ENCODE data around the gene SP100. TPM values are rescaled to one million over a fixed set of nuclear protein-coding genes. Genes with fewer than 3 reads are reported as not detected.
"Not testable (repeated sequence)": the region's sequence is repeated elsewhere in the genome, so short reads cannot be mapped to it uniquely, and the experiment has no call there.

SP100 gene
- total RNA-seq, 1 donor: 252 TPM

DNA sequence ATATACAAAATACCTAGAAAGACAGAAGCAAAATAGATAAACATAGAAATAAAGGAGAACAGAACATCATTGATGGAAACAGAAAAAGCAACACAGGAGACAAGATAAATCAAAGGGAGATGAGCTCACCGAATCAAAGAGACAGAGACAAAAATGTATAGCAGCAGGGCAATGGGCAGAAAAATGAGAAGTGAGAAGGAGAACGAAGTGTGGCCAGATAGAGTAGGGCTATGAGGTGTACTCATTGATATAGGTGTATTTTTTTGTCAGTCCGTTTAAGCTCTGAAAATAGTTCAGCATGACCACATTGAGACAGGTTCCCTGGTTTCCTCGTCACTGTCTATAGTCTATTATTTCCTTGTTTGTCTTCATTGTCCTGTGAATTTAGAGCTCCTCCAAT, 55.1 kb downstream of the SP100 start:
- Histone ChIP-seq H3K27me3 (ENCODE audit: insufficient read depth, low read length) (no peaks in the 10 kb centered on the region), H3K4me1 (ENCODE audit: insufficient read depth, low read length) (peaks cover 33% of the 10 kb centered on the region), H3K4me3 (ENCODE audit: low read length) (no peak overlapping the region), H3K9me3 (ENCODE audit: low read depth, low read length) (no peaks in the 10 kb centered on the region)

DNA sequence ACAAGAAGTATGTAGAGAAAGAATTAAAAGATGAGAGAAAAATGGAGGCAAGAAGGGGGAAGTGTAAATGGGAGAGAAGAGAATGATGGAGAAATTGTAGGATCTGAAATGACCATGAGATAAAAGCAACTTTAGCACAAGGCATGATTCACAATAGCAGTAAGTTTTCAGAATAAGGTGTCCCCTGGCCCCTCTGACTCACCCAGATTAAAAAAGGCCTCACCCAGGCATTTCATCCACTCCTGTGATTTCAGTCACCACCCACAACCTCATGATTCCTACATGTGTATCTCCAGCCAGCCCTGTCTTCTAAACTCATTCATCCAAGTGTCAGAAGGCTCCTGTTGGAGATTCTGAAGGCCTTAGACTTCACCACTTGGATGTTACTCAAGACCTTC, 56.6 kb downstream of the SP100 start:
- H3K4me1 ChIP-seq (ENCODE audit: insufficient read depth, low read length): peaks cover 33% of the 10 kb centered on the region
- H3K4me3 ChIP-seq (ENCODE audit: low read length): no peak overlapping the region
- H3K9me3 ChIP-seq (ENCODE audit: low read depth, low read length): no peaks in the 10 kb centered on the region
- H3K27me3 ChIP-seq (ENCODE audit: insufficient read depth, low read length): no peaks in the 10 kb centered on the region

DNA sequence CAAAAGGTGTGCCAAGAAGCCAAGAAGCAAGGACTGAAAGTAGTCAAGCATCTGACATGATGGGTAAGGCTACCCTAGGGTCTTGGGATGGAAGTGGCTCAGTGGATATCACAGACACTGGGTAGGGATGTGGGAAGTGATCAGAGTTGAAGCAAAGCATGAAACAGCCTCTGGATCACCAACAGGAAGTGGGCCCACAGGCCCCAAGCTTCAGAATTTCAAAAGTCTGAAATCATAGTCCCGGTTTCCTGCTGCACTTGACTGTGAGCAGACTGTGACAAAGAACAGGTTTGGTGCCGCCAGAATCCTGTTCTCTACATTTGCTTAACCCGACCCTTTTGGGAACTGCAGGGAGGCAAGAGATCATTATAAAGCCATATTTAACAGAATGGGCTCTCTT, 57.4 kb downstream of the SP100 start:
- Histone ChIP-seq H3K4me1 (ENCODE audit: insufficient read depth, low read length) (peaks cover 33% of the 10 kb centered on the region), H3K4me3 (ENCODE audit: low read length) (no peak overlapping the region), H3K9me3 (ENCODE audit: low read depth, low read length) (no peaks in the 10 kb centered on the region), H3K27me3 (ENCODE audit: insufficient read depth, low read length) (no peaks in the 10 kb centered on the region)

DNA sequence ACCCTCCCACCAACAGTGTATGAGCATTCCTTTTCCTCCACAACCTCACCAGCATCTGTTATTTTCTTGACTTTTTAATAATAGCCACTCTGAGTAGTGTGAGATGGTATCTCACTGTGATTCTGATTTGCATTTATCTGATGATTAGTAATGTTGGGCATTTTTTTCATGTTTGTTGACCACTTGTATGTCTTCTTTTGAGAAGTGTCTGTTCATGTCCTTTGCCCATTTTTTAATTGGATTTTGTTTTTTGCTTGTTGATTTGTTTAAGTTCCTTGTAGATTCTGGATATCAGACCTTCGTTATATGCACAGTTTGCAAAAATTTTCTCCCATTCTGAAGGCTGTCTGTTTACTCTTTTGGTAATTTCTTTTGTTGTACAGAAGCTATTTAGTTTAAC, 59.1 kb downstream of the SP100 start:
- Histone ChIP-seq H3K4me1 (ENCODE audit: insufficient read depth, low read length) (peaks cover 29% of the 10 kb centered on the region), H3K9me3 (ENCODE audit: low read depth, low read length) (no peaks in the 10 kb centered on the region), H3K4me3 (ENCODE audit: low read length) (no peak overlapping the region), H3K27me3 (ENCODE audit: insufficient read depth, low read length) (no peaks in the 10 kb centered on the region)

DNA sequence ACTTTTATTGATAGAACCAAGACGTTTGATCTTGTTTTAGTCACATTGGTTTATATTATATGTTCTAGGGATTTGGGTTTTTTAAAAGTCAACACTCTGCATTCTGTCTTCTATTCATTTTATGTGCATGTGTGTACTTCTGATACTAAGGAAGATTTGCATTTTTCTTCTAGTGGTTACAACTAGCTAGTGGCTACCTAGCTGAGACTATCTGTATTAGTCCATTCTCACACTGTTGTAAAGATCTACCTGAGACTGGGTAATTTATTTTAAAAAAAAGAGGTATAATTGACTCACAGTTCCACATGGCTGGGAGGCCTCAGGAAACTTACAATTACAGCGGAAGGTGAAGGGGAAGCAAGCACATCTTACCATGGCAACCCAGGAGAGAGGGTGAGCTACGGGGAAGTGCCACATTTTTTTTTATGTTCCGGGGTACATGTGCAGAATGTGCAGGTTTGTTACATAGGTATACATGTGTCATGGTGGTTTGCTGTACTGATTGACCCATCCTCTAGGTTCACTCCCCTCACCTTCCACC, 69.9 kb downstream of the SP100 start:
- no peaks in the 10 kb centered on the region for H3K4me1 ChIP-seq (ENCODE audit: insufficient read depth, low read length)
- H3K9me3 ChIP-seq (ENCODE audit: low read depth, low read length): no peaks in the 10 kb centered on the region
- H3K4me3 ChIP-seq (ENCODE audit: low read length): no peak overlapping the region
- H3K27me3 ChIP-seq (ENCODE audit: insufficient read depth, low read length): no peaks in the 10 kb centered on the region

DNA sequence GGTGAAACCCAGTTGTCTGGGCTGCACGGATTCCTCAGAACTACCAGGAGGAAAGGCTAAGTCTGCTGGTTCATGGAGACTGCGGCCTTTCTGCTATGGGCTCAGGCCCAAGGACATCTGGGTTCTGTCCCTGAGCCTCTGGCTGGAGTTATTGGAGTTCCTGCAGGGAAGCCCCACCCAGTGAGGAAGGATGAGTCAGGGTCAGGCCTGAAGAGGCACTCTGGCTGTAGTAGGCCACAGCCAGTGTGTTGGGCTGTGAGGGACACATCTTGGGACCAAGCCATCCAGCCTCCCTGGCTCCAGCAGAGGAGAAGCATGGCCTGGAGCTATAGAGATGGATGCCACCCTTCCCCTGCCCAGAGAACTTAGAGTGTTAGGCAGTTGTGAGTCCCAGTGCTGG, 75.2 kb downstream of the SP100 start:
- H3K4me3 ChIP-seq (ENCODE audit: low read length); H3K27me3 ChIP-seq (ENCODE audit: insufficient read depth, low read length); H3K4me1 ChIP-seq (ENCODE audit: insufficient read depth, low read length); H3K9me3 ChIP-seq (ENCODE audit: low read depth, low read length): not testable (repeated sequence)

DNA sequence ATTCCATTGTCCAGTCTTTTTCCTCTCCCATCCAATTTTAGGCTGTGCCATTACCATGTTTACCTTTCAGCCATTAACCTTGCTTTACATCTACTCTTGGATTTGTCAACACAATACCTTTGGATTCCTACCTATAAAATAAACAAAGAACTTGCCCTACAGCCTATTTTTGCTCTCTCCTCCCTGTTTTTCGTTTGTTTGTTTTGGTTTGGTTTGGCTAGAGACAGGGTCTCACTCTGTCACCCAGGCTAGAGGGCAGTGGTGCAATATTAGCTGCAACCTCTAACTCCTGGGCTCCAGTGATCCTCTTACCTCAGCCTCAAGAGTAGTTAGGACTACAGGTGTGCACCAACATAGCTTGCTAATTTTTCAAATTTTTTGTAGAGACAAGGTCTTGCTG, 76.1 kb downstream of the SP100 start:
- Histone ChIP-seq H3K27me3 (ENCODE audit: insufficient read depth, low read length) (no peaks in the 10 kb centered on the region), H3K4me3 (ENCODE audit: low read length) (no peak overlapping the region), H3K9me3 (ENCODE audit: low read depth, low read length) (no peaks in the 10 kb centered on the region), H3K4me1 (ENCODE audit: insufficient read depth, low read length) (peaks cover 18% of the 10 kb centered on the region)

DNA sequence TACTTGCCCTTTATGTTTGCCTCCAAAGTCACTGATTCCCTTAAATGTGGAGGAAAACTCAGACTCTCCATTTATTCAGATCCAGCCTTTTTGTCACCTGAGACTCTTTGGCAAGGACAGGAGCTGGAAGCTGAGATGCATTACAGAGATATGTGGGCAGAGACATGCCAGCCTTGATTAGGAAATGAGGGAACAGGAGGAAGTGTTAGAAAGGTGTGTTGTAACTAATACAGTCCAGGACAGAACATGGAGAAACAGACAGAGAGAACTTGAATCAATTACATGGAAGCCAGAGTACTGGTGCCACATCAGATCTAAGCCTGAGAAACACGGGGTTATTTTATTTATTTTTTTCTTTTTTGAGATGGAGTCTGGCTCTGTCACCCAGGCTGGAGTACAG, 79.0 kb downstream of the SP100 start:
- Histone ChIP-seq H3K4me1 (ENCODE audit: insufficient read depth, low read length) (peaks cover 32% of the 10 kb centered on the region), H3K27me3 (ENCODE audit: insufficient read depth, low read length) (no peaks in the 10 kb centered on the region), H3K4me3 (ENCODE audit: low read length) (no peak overlapping the region), H3K9me3 (ENCODE audit: low read depth, low read length) (no peaks in the 10 kb centered on the region)

DNA sequence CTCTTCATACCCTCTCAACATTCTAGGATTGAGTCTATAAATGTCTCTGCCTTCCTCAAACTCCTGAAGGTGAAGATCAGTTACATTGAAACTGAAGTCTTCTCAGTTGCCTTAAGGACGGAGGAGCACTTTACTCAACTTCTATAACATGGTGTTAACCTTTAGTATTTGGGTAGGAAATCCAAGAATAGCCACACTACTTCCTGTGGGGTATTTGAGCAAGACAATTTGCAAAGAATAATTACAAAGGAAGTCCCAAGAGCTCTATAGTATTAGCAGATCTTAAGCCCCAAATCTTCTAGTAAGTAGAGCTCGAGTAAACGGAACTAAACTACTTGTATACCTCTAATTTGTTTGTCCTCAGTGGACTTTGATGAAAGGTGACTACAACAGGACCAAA, 80.9 kb downstream of the SP100 start:
- Histone ChIP-seq H3K9me3 (ENCODE audit: low read depth, low read length) (no peaks in the 10 kb centered on the region), H3K4me1 (ENCODE audit: insufficient read depth, low read length) (peaks cover 32% of the 10 kb centered on the region), H3K4me3 (ENCODE audit: low read length) (no peak overlapping the region), H3K27me3 (ENCODE audit: insufficient read depth, low read length) (no peaks in the 10 kb centered on the region)

DNA sequence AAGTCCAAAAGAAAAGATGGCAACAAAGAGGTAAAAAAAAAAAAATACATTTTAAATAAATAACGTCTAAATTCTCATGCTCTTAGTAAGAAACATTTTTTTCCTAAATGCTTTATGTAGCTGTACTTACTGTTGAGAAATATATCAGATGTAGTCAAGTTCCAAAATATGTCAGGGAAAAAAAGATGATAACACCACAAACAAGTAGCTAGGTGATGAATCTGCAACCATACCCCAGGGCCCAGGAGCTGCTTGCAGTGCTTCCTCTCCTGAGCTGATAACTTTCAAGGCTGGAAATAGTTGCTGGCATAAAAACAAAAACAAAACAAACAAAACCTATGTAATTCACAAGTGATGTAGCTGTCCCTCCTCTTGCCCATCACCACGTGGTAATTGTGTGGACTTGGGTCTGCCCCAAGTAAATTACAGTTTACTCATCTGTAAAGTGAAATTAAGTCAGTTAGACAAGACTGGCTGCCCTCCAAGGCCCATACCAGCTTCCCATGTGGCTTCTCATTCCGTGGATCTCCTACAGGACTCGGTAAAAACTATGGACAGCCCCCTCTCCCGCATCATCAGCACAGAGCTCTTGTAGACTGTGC, 82.6 kb downstream of the SP100 start:
- Histone ChIP-seq H3K4me1 (ENCODE audit: insufficient read depth, low read length) (peaks cover 32% of the 10 kb centered on the region), H3K4me3 (ENCODE audit: low read length) (no peak overlapping the region), H3K27me3 (ENCODE audit: insufficient read depth, low read length) (no peaks in the 10 kb centered on the region), H3K9me3 (ENCODE audit: low read depth, low read length) (no peaks in the 10 kb centered on the region)

DNA sequence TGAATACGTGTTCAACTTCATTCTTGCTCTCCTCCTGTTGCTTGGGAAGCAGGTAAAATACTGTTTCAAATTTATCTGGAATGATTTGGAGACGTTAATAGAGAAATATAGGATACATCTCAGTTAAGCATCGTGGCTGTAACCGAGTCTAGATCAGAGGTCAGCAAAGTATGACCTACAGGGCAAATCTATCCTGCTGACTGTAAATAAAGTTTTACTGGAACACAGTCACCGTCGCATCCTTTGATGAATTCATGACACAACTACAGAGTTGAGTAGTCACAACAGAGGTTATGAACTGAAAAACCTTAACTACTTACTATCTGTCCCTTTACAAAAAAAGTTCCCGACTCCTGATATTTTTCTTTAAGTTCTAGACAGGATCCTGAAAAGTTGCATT, 86.6 kb downstream of the SP100 start:
- no peak overlapping the region for H3K4me3 ChIP-seq (ENCODE audit: low read length)
- H3K4me1 ChIP-seq (ENCODE audit: insufficient read depth, low read length): peaks cover 9% of the 10 kb centered on the region
- H3K9me3 ChIP-seq (ENCODE audit: low read depth, low read length): no peaks in the 10 kb centered on the region
- H3K27me3 ChIP-seq (ENCODE audit: insufficient read depth, low read length): no peaks in the 10 kb centered on the region

DNA sequence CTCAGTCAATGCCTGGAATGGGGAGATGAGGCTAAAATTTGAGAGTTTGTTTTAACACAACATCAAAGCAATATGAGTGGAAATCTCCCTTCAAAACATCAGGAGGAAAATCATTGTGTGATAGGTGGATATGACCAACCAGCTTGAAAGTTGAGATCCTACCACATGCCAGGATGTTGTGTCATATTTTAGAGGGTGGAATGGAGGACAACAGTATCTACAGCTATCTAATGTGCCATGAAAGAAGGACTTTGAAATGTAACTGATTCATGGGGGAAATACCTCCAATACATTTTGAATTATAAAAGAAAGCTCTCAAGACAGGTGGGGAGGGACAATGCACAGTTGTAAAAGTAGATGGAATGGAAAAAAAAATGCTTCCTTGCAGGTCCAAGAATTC, 87.8 kb downstream of the SP100 start:
- peaks cover 2% of the 10 kb centered on the region for H3K4me1 ChIP-seq (ENCODE audit: insufficient read depth, low read length)
- H3K4me3 ChIP-seq (ENCODE audit: low read length): no peak overlapping the region
- no peaks in the 10 kb centered on the region for H3K9me3 ChIP-seq (ENCODE audit: low read depth, low read length)
- H3K27me3 ChIP-seq (ENCODE audit: insufficient read depth, low read length): no peaks in the 10 kb centered on the region

DNA sequence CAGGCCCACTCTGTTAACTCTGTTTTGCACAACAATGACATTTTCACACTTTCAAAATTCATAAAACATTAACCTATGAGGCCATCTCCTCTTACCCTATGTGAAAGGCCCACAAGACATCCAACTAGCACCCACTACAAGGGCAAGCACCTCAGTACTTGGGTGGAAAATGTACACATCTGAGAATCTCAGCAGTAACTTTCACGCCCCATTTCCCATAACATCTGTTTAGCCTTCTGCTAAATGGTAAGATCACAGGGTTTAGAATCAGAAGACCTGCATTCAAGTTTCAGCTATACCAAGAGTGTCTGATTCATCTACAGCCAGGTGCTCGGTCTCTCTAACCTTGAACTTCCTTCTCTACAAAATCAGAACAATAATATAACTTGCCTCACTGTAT, 89.2 kb downstream of the SP100 start:
- Histone ChIP-seq H3K27me3 (ENCODE audit: insufficient read depth, low read length) (no peaks in the 10 kb centered on the region), H3K4me3 (ENCODE audit: low read length) (no peak overlapping the region), H3K4me1 (ENCODE audit: insufficient read depth, low read length) (no peaks in the 10 kb centered on the region)

DNA sequence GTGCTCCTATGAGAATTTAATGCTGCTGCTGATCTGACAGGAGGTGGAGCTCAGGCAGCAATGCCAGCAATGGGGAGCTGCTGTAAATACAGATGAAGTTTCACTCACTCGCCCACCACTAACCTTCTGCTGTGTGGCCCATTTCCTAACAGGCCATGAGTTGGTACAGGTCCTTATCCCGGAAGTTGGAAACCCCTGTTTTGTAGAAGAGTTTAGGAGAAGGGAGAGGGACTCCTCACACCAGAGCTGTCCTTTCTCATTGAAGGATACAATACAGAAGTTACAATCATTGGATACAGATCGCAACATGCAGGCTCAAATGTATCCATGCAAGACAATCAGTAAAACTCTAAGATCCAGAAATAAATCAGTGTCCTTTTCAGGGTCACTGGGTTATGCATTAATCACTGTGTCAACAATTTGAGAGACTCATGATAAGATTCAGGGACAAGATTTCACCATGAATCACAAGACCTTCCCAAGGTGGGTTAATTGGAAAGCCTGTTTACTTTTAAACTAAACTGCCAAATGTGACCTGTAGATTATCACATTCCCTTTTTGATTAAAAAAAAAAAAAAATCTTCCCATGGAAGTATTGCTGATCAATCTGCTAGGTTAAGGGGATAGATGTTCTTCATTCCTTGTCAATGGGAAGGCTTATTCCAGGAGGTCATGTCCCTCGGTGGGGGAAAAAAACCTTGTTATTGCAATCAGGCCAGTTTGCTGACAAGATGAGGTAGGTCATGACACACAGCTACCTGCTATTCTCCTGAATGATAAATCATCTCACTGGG, 97.2 kb downstream of the SP100 start:
- Histone ChIP-seq H3K9me3 (ENCODE audit: low read depth, low read length) (no peaks in the 10 kb centered on the region), H3K4me3 (ENCODE audit: low read length) (no peak overlapping the region), H3K4me1 (ENCODE audit: insufficient read depth, low read length) (no peaks in the 10 kb centered on the region), H3K27me3 (ENCODE audit: insufficient read depth, low read length) (no peaks in the 10 kb centered on the region)

More for the DNA sequence above, 89.2 kb downstream of the SP100 start:
- no peaks in the 10 kb centered on the region for H3K9me3 ChIP-seq (ENCODE audit: low read depth, low read length)

DNA sequence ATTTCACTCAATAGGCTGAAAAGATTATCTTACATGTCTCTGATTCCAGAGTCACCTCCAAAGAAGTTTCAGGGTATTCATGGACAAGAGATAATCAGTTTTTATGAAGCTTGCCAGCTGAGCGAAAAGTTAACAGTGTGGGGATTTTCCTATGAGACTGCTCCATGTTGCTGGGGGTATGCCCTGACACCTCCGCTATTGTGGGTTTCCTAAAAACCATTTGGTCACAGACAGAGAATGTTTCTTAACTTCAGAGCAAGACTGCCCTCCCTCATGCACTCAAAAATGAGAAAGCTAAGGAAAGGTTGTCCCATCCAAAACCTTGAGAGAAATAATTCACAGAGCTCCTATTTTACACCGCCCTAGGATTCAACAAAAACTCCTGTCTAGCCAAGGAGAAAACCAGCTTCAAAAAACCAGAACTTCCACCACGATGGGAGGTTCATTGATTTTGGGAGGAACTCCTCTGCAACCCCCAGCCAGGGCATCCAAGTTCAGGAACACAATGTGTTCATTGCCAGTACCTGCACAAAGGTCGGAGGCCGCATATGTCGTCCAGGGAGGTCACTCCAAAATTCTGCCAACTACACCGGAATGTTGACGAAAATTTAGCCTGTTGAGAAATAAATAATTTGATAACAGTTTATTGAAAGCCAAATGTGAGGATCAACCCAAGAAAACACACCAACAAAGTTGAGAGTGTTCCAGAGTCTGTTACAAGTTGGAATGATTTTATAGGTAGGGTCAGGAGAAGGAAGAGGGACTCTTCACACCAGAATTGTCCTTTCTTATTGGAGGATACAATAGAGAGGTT, 104.3 kb downstream of the SP100 start:
- Histone ChIP-seq H3K4me1 (ENCODE audit: insufficient read depth, low read length) (no peaks in the 10 kb centered on the region), H3K4me3 (ENCODE audit: low read length) (no peak overlapping the region), H3K27me3 (ENCODE audit: insufficient read depth, low read length) (no peaks in the 10 kb centered on the region), H3K9me3 (ENCODE audit: low read depth, low read length) (peaks cover 23% of the 10 kb centered on the region)

Measured in mononuclear cell (primary cell).